Ovary (tissue), 9 donors: ENCODE data around the gene CSF1R. TPM values are rescaled to one million over a fixed set of nuclear protein-coding genes. Genes with fewer than 3 reads are reported as not detected.

ENCODE experiments used
- DNase-seq, 5 donors: peaks; one replicate each; pipeline ENCODE4 v3.0.0-alpha.2; 2019 to 2020
- H3K27ac ChIP-seq, 2 donors: fragments of 200-600 bp; one replicate each; pipeline versions ENCODE4 v1.5.1 to v1.8.0; 2019 to 2022
- H3K27me3 ChIP-seq: fragments of 200-600 bp; one replicate; pipeline ENCODE4 v1.8.0; 2022
- H3K36me3 ChIP-seq: fragments of 200-600 bp; sonication (generic); one replicate; pipeline ENCODE4 v1.5.1; 2019
- H3K4me1 ChIP-seq: one replicate; pipeline ENCODE4 v1.8.1; 2013; ENCODE audit warnings: mild to moderate bottlenecking, moderate library complexity; ENCODE audit not compliant: insufficient read depth
- H3K4me3 ChIP-seq: fragments of 200-600 bp; sonication (generic); one replicate; pipeline ENCODE4 v1.5.1; 2017
- H3K9me3 ChIP-seq, 2 donors: fragments of 200-600 bp in 1 of 2; sonication (generic) in 1 of 2; one replicate each; pipeline versions ENCODE4 v1.5.1 to v1.8.1; 2013 to 2019; ENCODE audit warnings: mild to moderate bottlenecking in 1 of 2, moderate library complexity in 1 of 2
- EP300 ChIP-seq: sonication (generic); formaldehyde crosslinking; IDR thresholded peaks from one replicate; pipeline ENCODE4 v1.6.1; 2017; ENCODE audit warnings: antibody characterized with exemption
- POLR2A ChIP-seq: fragments of 450-650 bp; IDR thresholded peaks from one replicate; pipeline ENCODE4 v1.6.1; 2017; ENCODE audit warnings: antibody characterized with exemption, mild to moderate bottlenecking, moderate library complexity
- WGBS, 3 donors: extraction: QIAGEN DNeasy Blood & Tissue Kit in 1 of 3; methylation state at CpG; one replicate each; pipeline versions ENCODE4 v1.1.5 to v1.1.7; 2013 to 2017; 5-methylcytosine and 5-hydroxymethylcytosine counted together
- intact Hi-C, 4 donors: fragments of 100-400 bp; cut with DNase I; formaldehyde crosslinking; loops; one replicate each; pipeline versions ENCODE4 v1.11.0 to v1.15.1; 2022 to 2023
- polyA plus RNA-seq, 2 donors: library from polyadenylated mRNA; stranded (reverse); fragments of 200-250 nt in 1 of 2; fragments of 350-450 nt in 1 of 2; fragmentation: Illumina TruSeq in 1 of 2; extraction: RNeasy Lipid Tissue Mini Kit (QIAGEN cat#74804) in 1 of 2; gene quantifications; one replicate each; pipeline ENCODE4 v1.2.3, GENCODE V29; 2013 to 2014
- total RNA-seq, 7 donors: library from RNA; depleted of rRNA in 2 of 7; stranded (reverse); fragments of >200 nt in 2 of 7; fragmentation: NEBNext Ultra II Directional in 3 of 7; extraction: Animal tissue kit (Norgen Biotek cat#: 25700) in 3 of 7; gene quantifications; one replicate each; pipeline versions ENCODE4 v1.1.0 to v1.2.4, GENCODE V29; 2016 to 2023
- TF ChIP-seq, protein P1 (sequence below), 3 donors: fragments of 450-650 bp in 2 of 3; fragments of 200-600 bp in 1 of 3; IDR thresholded peaks; one replicate each; pipeline versions ENCODE4 v1.5.1 to v1.8.0; 2016 to 2022; ENCODE audit warnings: antibody characterized with exemption in 3 of 3, mild to moderate bottlenecking in 1 of 3
- donor health status: DM: no; HTN: no; CAD: no; lungs with moderate emphysema.
- donor health status: DM: no; HTN: no; CAD: no.
- donor health status: Bipolar disorder and iron deficiency.
- donor health status: DM: yes; HTN: yes; CAD: no.
- donor health status: DM: no; HTN: no; CAD: no.
- donor health status: DM: yes; HTN: yes; CAD: no.

Gene CSF1R
- total and polyA plus RNA-seq, 9 donors = 7.6 to 41.9 (median 16.4) TPM

DNA sequence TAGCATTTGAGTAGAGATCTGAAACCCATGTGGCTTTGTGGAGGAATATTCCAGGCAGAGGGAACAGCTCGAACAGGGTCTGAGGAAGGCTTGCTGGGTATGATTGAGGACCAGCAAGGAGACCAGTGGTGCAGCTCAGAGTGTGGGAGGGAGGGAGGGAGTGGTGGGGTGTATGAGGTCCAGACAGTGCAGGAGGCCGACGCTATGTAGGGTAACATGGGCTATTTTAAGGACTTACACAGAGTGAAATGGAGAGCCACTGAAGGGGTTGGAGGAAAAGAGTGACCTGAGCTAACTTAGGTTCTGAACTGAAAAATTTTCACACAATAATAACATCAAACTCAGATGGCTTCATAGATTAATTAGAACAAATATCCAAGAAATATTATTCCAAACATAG, 43.9 kb downstream of the CSF1R start:
- Histone ChIP-seq H3K36me3 (no peaks in the 10 kb centered on the region), H3K4me1 (peaks cover 6% of the 10 kb centered on the region), H3K9me3 (no peaks in the 10 kb centered on the region), H3K27me3 (no peaks in the 10 kb centered on the region), H3K4me3 (no peak overlapping the region), H3K27ac (no peak overlapping the region)
- WGBS, 3 donors = 78 to 84% (median 83%) methylated on average over 3 of the region's 3 CpGs
- TF ChIP-seq EP300 (no peak), POLR2A (no peak)
- TF ChIP-seq, protein P1, sequence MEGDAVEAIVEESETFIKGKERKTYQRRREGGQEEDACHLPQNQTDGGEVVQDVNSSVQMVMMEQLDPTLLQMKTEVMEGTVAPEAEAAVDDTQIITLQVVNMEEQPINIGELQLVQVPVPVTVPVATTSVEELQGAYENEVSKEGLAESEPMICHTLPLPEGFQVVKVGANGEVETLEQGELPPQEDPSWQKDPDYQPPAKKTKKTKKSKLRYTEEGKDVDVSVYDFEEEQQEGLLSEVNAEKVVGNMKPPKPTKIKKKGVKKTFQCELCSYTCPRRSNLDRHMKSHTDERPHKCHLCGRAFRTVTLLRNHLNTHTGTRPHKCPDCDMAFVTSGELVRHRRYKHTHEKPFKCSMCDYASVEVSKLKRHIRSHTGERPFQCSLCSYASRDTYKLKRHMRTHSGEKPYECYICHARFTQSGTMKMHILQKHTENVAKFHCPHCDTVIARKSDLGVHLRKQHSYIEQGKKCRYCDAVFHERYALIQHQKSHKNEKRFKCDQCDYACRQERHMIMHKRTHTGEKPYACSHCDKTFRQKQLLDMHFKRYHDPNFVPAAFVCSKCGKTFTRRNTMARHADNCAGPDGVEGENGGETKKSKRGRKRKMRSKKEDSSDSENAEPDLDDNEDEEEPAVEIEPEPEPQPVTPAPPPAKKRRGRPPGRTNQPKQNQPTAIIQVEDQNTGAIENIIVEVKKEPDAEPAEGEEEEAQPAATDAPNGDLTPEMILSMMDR (IDR thresholded peaks at IDR 0.05) = no peak
- DNase-seq = no peak
- intact Hi-C loops = no loop called here

DNA sequence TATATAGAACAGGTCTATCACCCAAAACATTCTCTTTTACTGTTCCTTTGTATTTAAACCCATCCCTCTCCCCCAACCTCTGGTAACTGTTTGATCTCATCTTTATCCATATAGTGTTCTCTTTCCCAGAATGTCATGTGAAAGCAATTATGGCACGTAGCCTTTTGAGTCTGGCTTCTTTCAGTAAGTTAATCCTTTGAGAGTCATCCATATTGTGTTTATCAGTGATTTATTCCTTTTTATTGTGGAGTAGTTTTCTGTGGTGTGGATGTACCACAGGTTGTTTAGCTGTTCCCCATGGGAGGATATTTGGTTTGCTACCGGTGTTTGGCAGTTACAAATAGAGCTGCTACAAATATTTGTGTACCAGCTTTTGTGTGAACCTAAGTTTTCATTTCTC, 47.8 kb downstream of the CSF1R start:
- DNase-seq = no peak
- Histone ChIP-seq H3K9me3 (no peaks in the 10 kb centered on the region), H3K36me3 (no peaks in the 10 kb centered on the region), H3K4me3 (no peak overlapping the region), H3K27ac (no peak overlapping the region), H3K4me1 (no peaks in the 10 kb centered on the region), H3K27me3 (no peaks in the 10 kb centered on the region)
- intact Hi-C loops = no loop called here
- TF ChIP-seq, protein P1 (IDR thresholded peaks at IDR 0.05) = no peak
- no peak for TF ChIP-seq EP300
- no peak for TF ChIP-seq POLR2A
- WGBS, 3 donors = 62 to 87% (median 85%) methylated on average over 2 of the region's 2 CpGs

- DNase-seq = no peak
- WGBS, 3 donors = 54 to 64% (median 63%) methylated on average over 9 of the region's 9 CpGs
- Histone ChIP-seq H3K4me1 (no peaks in the 10 kb centered on the region), H3K27ac (no peak overlapping the region), H3K9me3 (no peaks in the 10 kb centered on the region), H3K4me3 (no peak overlapping the region), H3K36me3 (no peaks in the 10 kb centered on the region), H3K27me3 (no peaks in the 10 kb centered on the region)
- intact Hi-C loops = no loop called here
- TF ChIP-seq POLR2A (no peak), EP300 (no peak)
- TF ChIP-seq, protein P1 (IDR thresholded peaks at IDR 0.05) = no peak
Measured at GRCh38 chr5:150036513-150036912, 49.8 kb downstream of the CSF1R start.

DNA sequence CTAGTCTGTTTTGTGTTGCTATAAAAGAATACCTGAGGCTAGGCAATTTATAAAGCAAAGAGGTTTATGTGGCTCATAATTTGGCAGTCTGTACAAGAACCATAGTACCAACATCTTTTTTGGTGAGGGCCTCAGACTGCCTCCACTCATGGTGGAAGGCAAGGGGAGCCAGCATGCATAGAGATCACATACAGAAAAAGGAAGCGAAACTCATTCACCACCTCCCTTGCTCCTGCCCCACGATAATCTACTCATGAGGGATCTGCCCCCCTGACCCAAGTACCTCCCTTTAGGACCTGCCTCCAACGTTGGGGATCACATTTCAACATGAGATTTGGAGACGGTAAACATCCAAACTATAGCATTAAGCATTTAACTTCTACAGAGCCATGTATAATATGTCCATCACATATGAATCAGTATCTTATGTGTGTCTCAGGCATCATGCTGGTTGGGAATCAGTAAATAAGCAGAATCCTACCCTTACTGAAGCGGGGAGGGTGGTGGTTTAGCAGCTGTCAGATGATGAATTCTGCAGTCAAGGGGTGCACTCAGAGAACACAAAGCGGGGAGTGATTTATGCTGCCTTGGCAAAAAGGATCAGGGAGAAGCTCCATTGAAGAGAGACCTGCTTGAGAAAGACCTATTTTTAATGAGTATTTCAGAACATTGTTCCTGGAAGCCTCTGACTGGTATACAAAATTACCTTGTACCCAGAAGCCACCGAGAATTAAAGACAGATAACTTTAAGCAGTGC, 51.0 kb downstream of the CSF1R start:
- Histone ChIP-seq H3K4me3 (no peak overlapping the region), H3K27me3 (no peaks in the 10 kb centered on the region), H3K27ac (no peak overlapping the region), H3K4me1 (no peaks in the 10 kb centered on the region), H3K36me3 (no peaks in the 10 kb centered on the region), H3K9me3 (no peaks in the 10 kb centered on the region)
- DNase-seq = no peak
- no peak for TF ChIP-seq EP300
- TF ChIP-seq, protein P1 (IDR thresholded peaks at IDR 0.05) = no peak
- TF ChIP-seq POLR2A = no peak
- intact Hi-C loops = no loop called here
- 75 to 79% (median 77%) methylated on average over 7 of the region's 7 CpGs for WGBS, 3 donors
